Parathyroid adenoma (tissue), 2 donors: Measurements from ENCODE around the gene PDHA1.
A peak's percentile ranks its signal among the peaks of the same experiment; 100 is the strongest.

ENCODE experiments used
- H2AFZ ChIP-seq: fragments of 300-600 bp; sonication (generic); one replicate; pipeline ENCODE4 v1.7.0; 2017; ENCODE audit warnings: antibody characterized with exemption, mild to moderate bottlenecking
- H3K27ac ChIP-seq: fragments of 300-600 bp; sonication (generic); one replicate; pipeline ENCODE4 v1.7.0; 2017
- H3K27me3 ChIP-seq: fragments of 300-600 bp; sonication (generic); one replicate; pipeline ENCODE4 v1.7.0; 2017; ENCODE audit warnings: low read length; ENCODE audit not compliant: control insufficient read depth, insufficient read depth
- H3K36me3 ChIP-seq: fragments of 300-600 bp; sonication (generic); one replicate; pipeline ENCODE4 v1.7.0; 2017; ENCODE audit warnings: low read length; ENCODE audit not compliant: control insufficient read depth, insufficient read depth
- H3K4me1 ChIP-seq: fragments of 300-600 bp; sonication (generic); one replicate; pipeline ENCODE4 v1.7.0; 2017; ENCODE audit warnings: control low read depth
- H3K4me2 ChIP-seq: fragments of 300-600 bp; sonication (generic); one replicate; pipeline ENCODE4 v1.7.0; 2017; ENCODE audit warnings: low read length
- H3K4me3 ChIP-seq: fragments of 300-600 bp; sonication (generic); one replicate; pipeline ENCODE4 v1.7.0; 2017; ENCODE audit warnings: low read depth, low read length
- H3K79me2 ChIP-seq: fragments of 300-600 bp; sonication (generic); one replicate; pipeline ENCODE4 v1.7.0; 2017; ENCODE audit warnings: control low read depth
- H3K9ac ChIP-seq: fragments of 300-600 bp; sonication (generic); one replicate; pipeline ENCODE4 v1.7.0; 2017; ENCODE audit warnings: mild to moderate bottlenecking
- H3K9me3 ChIP-seq: fragments of 300-600 bp; sonication (generic); one replicate; pipeline ENCODE4 v1.7.0; 2017; ENCODE audit warnings: low read length; ENCODE audit not compliant: control insufficient read depth
- TF ChIP-seq, protein P1 (sequence below): fragments of 300-600 bp; sonication (generic); IDR thresholded peaks from one replicate; pipeline ENCODE4 v1.7.0; 2017; ENCODE audit warnings: antibody characterized with exemption, mild to moderate bottlenecking
- donor health status: primary hyperparathyroidism.

The PDHA1 gene

DNA sequence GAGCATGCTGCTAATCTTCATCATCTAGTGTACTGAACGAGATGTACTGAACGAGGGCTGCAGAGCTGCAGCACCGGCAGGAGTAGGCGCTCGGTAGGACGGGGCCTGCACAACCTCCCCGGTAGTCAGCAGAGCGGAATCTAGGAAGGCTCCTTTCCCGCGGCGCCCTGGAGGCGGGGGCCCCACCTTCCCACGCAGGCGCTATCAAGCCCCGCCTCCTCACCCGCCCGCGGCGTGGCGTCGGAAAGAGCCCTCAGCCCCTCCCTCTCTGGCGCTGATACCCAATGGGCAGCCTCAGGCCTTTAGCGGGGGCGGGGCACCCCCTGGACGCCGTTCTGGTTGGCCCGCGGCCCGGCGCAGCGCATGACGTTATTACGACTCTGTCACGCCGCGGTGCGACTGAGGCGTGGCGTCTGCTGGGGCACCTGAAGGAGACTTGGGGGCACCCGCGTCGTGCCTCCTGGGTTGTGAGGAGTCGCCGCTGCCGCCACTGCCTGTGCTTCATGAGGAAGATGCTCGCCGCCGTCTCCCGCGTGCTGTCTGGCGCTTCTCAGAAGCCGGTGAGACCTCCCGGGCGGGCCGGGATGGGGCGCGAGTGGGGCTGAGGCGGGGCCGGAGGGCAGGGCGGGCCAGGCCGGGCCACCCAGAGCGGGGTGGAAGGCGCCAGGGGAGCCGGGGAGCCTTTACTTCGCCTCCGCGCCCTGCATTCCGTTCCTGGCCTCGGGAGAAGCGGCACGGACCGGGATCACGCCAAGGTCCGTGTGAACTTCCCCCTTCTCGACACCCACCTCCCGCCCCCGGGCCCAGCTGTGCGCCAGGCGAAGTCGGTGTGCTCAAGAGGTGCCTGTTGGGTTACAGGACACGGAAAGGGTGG, at the start of gene PDHA1:
Gene PDHA1 (plus strand): TSS at position 393 of the 874 bp plus-strand sequence. CDS start 111 bp downstream, at position 504.
- Histone ChIP-seq H3K79me2 (peaks cover 6% of the 10 kb centered on the region), H2AFZ (peak within 1 kb of the TSS; percentile 86), H3K4me1 (peaks cover 6% of the 10 kb centered on the region), H3K4me3 (peak within 1 kb of the TSS; percentile 72), H3K9me3 (no peaks in the 10 kb centered on the region), H3K27ac (peak within 1 kb of the TSS; percentile 89), H3K9ac (peak within 1 kb of the TSS; percentile 37), H3K27me3 (no peaks in the 10 kb centered on the region), H3K4me2 (peak within 1 kb of the TSS; percentile 65), H3K36me3 (no peaks in the 10 kb centered on the region)
- TF ChIP-seq, protein P1, sequence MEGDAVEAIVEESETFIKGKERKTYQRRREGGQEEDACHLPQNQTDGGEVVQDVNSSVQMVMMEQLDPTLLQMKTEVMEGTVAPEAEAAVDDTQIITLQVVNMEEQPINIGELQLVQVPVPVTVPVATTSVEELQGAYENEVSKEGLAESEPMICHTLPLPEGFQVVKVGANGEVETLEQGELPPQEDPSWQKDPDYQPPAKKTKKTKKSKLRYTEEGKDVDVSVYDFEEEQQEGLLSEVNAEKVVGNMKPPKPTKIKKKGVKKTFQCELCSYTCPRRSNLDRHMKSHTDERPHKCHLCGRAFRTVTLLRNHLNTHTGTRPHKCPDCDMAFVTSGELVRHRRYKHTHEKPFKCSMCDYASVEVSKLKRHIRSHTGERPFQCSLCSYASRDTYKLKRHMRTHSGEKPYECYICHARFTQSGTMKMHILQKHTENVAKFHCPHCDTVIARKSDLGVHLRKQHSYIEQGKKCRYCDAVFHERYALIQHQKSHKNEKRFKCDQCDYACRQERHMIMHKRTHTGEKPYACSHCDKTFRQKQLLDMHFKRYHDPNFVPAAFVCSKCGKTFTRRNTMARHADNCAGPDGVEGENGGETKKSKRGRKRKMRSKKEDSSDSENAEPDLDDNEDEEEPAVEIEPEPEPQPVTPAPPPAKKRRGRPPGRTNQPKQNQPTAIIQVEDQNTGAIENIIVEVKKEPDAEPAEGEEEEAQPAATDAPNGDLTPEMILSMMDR: no peak

DNA sequence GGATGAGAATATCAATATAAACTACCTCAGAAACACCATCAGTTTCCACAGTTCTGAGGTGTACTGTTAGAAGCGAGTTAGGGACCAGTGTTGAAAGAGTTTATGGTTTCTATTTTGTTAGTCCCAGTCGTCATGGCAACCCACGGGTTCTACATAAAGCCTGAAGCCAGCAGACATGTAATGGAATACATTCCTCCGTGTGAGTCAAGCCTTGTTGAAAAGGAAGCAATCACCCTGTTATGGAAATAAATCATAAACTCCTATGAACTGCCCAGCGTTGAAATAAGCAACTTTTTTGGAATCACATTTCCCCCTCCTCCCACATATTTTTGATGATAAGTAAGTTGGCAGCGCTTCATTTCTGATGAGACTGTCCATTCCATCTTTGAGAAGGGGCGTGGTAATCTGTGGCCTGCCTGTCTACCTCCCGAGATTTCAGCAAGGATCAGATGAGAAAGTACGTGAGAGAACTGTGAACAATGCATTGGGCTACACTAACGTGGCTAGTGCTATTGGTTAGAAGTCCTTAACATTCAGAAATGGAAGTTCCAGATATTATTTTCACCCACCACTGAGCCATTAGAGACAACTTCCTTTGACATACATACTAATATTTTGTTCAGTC, 40.4 kb upstream of the PDHA1 start:
- Histone ChIP-seq H2AFZ (no peak overlapping the region), H3K4me1 (no peaks in the 10 kb centered on the region), H3K4me3 (no peak overlapping the region), H3K79me2 (no peaks in the 10 kb centered on the region), H3K4me2 (no peak overlapping the region), H3K9me3 (no peaks in the 10 kb centered on the region), H3K27ac (no peak overlapping the region), H3K9ac (no peak overlapping the region), H3K36me3 (no peaks in the 10 kb centered on the region), H3K27me3 (no peaks in the 10 kb centered on the region)
- TF ChIP-seq, protein P1: no peak

DNA sequence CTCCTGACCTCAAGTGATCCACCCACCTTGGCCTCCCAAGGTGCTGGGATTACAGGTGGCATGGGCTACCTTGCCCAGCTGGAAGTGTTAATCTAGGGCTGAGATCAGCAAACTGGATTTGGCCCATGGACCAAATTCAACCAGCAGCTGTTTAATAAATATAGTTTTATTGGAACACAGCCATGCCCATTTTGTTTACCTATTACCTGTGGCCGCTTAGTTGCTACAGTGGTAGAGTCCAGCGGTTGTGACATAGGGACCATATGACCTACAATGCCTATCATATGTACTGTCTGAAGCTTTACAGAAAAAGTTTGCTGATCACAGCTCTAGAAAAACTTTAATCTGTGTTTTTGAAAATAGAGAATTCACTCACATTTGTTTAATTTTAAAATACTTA, 17.2 kb upstream of the PDHA1 start:
- no peaks in the 10 kb centered on the region for H3K79me2 ChIP-seq
- no peaks in the 10 kb centered on the region for H3K27me3 ChIP-seq
- no peak overlapping the region for H3K9ac ChIP-seq
- H3K4me3 ChIP-seq: no peak overlapping the region
- no peaks in the 10 kb centered on the region for H3K4me1 ChIP-seq
- H3K9me3 ChIP-seq: no peaks in the 10 kb centered on the region
- TF ChIP-seq, protein P1: no peak
- no peak overlapping the region for H3K4me2 ChIP-seq
- no peak overlapping the region for H2AFZ ChIP-seq
- no peak overlapping the region for H3K27ac ChIP-seq
- H3K36me3 ChIP-seq: no peaks in the 10 kb centered on the region

DNA sequence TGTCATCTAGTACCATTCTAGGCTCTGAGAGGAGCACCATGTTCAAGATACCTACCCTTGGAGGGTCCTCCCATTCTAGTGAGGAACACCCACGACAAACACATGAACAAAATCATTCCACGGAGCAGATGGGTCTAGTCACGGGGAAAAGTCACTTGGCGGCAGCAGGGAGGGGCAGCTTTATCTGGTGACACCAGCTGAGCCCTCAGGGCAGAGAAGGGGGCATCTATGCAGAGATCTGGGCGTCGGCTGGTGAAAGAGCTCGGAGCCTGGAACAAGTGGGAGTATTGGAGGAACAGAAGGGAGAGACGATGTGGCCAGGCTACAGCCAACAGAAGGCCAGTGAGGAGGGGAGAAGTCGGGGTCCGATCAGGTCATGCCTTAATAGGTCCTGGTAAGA, 11.9 kb upstream of the PDHA1 start:
- Histone ChIP-seq H3K9me3 (no peaks in the 10 kb centered on the region), H3K4me2 (no peak overlapping the region), H3K79me2 (no peaks in the 10 kb centered on the region), H3K4me1 (no peaks in the 10 kb centered on the region), H3K4me3 (no peak overlapping the region), H3K36me3 (no peaks in the 10 kb centered on the region), H3K27me3 (no peaks in the 10 kb centered on the region), H3K9ac (no peak overlapping the region), H2AFZ (no peak overlapping the region), H3K27ac (no peak overlapping the region)
- TF ChIP-seq, protein P1: no peak
